Peyer's patch (tissue), 4 donors: ENCODE results near the gene TMEM35B.

ENCODE experiments used
- CTCF ChIP-seq, 6 experiments: fragments of 450-650 bp in 4 of 6; fragments of 200-600 bp in 2 of 6; sonication (generic) in 1 of 6; IDR thresholded peaks; one replicate each; pipeline ENCODE4 v1.5.1; 2017 to 2019; ENCODE audit warnings: antibody characterized with exemption in 6 of 6, mild to moderate bottlenecking in 3 of 6, moderate library complexity in 1 of 6
- POLR2A ChIP-seq, 2 donors: fragments of 450-650 bp; IDR thresholded peaks; one replicate each; pipeline ENCODE4 v1.5.1; 2017; ENCODE audit warnings: antibody characterized with exemption in 2 of 2, mild to moderate bottlenecking in 2 of 2, moderate library complexity in 2 of 2

- TF ChIP-seq CTCF (IDR thresholded peaks at IDR 0.05) = no peak
- TF ChIP-seq POLR2A (IDR thresholded peaks at IDR 0.05) = no peak
Observed at GRCh38 chr1:34946211-34946610, 38.9 kb downstream of the TMEM35B start.
